Activated T-cell treated with anti-CD3 and anti-CD28 coated beads for 1 hour (primary cell): ENCODE data around the gene GRB10.
"Not testable (repeated sequence)": the region's sequence is repeated elsewhere in the genome, so short reads cannot be mapped to it uniquely, and the experiment has no call there.

Source experiments
- DNase-seq: peaks from one replicate; pipeline ENCODE4 v3.0.0-alpha.2; 2020; ENCODE audit warnings: low read depth

Gene GRB10

GRCh38 chr7:50580057-50580456, 202.6 kb downstream of the GRB10 start:
- no peak for DNase-seq

GRCh38 chr7:50578105-50578504, 204.6 kb downstream of the GRB10 start:
- not testable (repeated sequence) for DNase-seq

- DNase-seq = no peak
Measured at GRCh38 chr7:50577569-50577968, 205.1 kb downstream of the GRB10 start.

GRCh38 chr7:50576388-50576787, 206.3 kb downstream of the GRB10 start:
- not testable (repeated sequence) for DNase-seq

GRCh38 chr7:50567715-50568261, 214.9 kb downstream of the GRB10 start:
- no peak for DNase-seq

GRCh38 chr7:50565977-50566376, 216.7 kb downstream of the GRB10 start:
- DNase-seq = no peak

GRCh38 chr7:50565559-50565916, 217.2 kb downstream of the GRB10 start:
- DNase-seq = no peak

- DNase-seq = no peak
Measured at GRCh38 chr7:50564640-50565558, 217.8 kb downstream of the GRB10 start, which contains the start of gene DDC. DDC (minus strand) TSS chr7:50565405; CDS start chr7:50544085, 21,320 bp downstream.

- DNase-seq = no peak
Measured at GRCh38 chr7:50564171-50564570, 218.5 kb downstream of the GRB10 start.

GRCh38 chr7:50562136-50562535, 220.6 kb downstream of the GRB10 start:
- DNase-seq = no peak

GRCh38 chr7:50560865-50561351, 221.8 kb downstream of the GRB10 start:
- no peak for DNase-seq

GRCh38 chr7:50559881-50560280, 222.8 kb downstream of the GRB10 start:
- no peak for DNase-seq

- DNase-seq = no peak
Measured at GRCh38 chr7:50558294-50559053, 224.2 kb downstream of the GRB10 start.

- no peak for DNase-seq
Measured at GRCh38 chr7:50557099-50557498, 225.6 kb downstream of the GRB10 start.

- DNase-seq = no peak
Measured at GRCh38 chr7:50556247-50556991, 226.3 kb downstream of the GRB10 start.

GRCh38 chr7:50555594-50556140, 227.0 kb downstream of the GRB10 start:
- no peak for DNase-seq

- DNase-seq = no peak
Measured at GRCh38 chr7:50554431-50555322, 228.0 kb downstream of the GRB10 start.

- no peak for DNase-seq
Measured at GRCh38 chr7:50553973-50554372, 228.7 kb downstream of the GRB10 start.

GRCh38 chr7:50552921-50553320, 229.8 kb downstream of the GRB10 start:
- no peak for DNase-seq

- no peak for DNase-seq
Measured at GRCh38 chr7:50552139-50552538, 230.6 kb downstream of the GRB10 start.
